ENCODE measurements around the gene DCBLD1.
"Not testable (repeated sequence)": the region's sequence is repeated elsewhere in the genome, so short reads cannot be mapped to it uniquely, and the experiment has no call there.

The DCBLD1 gene

GRCh38 chr6:117463762-117464665, 18.5 kb upstream of the DCBLD1 start:
- Mint-ChIP-seq H3K4me1 (no peaks in the 10 kb centered on the region), H3K36me3 (no peaks in the 10 kb centered on the region), H3K9me3 (no peaks in the 10 kb centered on the region), H3K4me3 (no peak overlapping the region), H3K27me3 (peaks cover 37% of the 10 kb centered on the region), H3K27ac (no peak overlapping the region)
- ATAC-seq: no peak

DNA sequence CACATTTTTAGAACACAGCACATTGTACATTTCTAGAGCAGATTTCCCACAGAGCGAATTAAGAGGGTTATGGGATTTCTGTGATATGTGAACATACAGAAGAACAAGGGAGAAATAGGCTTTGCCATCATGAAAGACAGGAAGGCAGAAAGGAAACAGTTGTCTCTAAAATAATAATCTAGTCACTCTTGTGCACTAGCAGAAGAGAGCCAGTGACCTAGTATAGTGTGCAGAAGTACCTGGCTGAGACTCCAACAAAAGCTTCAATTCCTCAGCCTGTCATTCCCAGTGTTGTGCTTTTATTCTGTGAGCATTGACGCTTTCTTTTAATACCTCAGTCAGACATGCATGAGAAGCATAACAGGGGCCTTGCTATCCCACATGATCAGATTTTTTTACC, 17.8 kb upstream of the DCBLD1 start:
- Mint-ChIP-seq H3K27ac (no peak overlapping the region), H3K9me3 (no peaks in the 10 kb centered on the region), H3K4me1 (no peaks in the 10 kb centered on the region), H3K27me3 (peaks cover 37% of the 10 kb centered on the region), H3K4me3 (no peak overlapping the region), H3K36me3 (no peaks in the 10 kb centered on the region)
- no peak for ATAC-seq

DNA sequence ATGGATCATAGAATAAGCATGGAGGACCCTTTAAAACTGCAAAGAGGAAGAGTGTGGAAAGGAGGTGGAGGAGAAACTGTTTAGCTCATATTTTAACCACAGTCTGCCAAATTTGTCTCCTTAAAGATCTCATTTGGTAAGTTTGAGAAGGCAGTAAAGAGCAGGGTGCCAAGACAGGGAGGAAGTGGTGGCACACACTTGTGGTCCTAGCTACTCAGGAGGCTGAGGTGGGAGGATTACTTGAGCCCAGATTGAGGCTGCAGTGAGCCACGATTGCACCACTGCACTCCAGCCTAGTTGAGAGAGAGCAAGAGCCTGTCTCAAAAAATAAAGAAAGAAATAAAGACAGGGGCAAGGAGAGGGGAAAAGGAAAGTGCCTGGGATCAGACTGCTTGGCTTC, 16.8 kb upstream of the DCBLD1 start:
- H3K27ac Mint-ChIP-seq: no peak overlapping the region
- peaks cover 33% of the 10 kb centered on the region for H3K27me3 Mint-ChIP-seq
- H3K4me1 Mint-ChIP-seq: no peaks in the 10 kb centered on the region
- no peak overlapping the region for H3K4me3 Mint-ChIP-seq
- H3K36me3 Mint-ChIP-seq: no peaks in the 10 kb centered on the region
- ATAC-seq: no peak
- H3K9me3 Mint-ChIP-seq: no peaks in the 10 kb centered on the region

GRCh38 chr6:117467876-117468275, 14.6 kb upstream of the DCBLD1 start:
- no peak for ATAC-seq
- no peak overlapping the region for H3K27ac Mint-ChIP-seq
- H3K4me1 Mint-ChIP-seq: no peaks in the 10 kb centered on the region
- no peaks in the 10 kb centered on the region for H3K9me3 Mint-ChIP-seq
- H3K4me3 Mint-ChIP-seq: no peak overlapping the region
- H3K27me3 Mint-ChIP-seq: peaks cover 40% of the 10 kb centered on the region
- H3K36me3 Mint-ChIP-seq: no peaks in the 10 kb centered on the region

- not testable (repeated sequence) for H3K4me3 Mint-ChIP-seq, H3K27ac Mint-ChIP-seq, ATAC-seq, H3K9me3 Mint-ChIP-seq, H3K36me3 Mint-ChIP-seq, H3K4me1 Mint-ChIP-seq
- peaks cover 37% of the 10 kb centered on the region for H3K27me3 Mint-ChIP-seq
Observed at GRCh38 chr6:117468527-117468926, 13.9 kb upstream of the DCBLD1 start.

- Mint-ChIP-seq H3K36me3 (no peaks in the 10 kb centered on the region), H3K27me3 (peaks cover 35% of the 10 kb centered on the region), H3K27ac (no peak overlapping the region), H3K9me3 (no peaks in the 10 kb centered on the region), H3K4me3 (no peak overlapping the region), H3K4me1 (no peaks in the 10 kb centered on the region)
- ATAC-seq: no peak
Observed at GRCh38 chr6:117469356-117469755, 13.1 kb upstream of the DCBLD1 start.

DNA sequence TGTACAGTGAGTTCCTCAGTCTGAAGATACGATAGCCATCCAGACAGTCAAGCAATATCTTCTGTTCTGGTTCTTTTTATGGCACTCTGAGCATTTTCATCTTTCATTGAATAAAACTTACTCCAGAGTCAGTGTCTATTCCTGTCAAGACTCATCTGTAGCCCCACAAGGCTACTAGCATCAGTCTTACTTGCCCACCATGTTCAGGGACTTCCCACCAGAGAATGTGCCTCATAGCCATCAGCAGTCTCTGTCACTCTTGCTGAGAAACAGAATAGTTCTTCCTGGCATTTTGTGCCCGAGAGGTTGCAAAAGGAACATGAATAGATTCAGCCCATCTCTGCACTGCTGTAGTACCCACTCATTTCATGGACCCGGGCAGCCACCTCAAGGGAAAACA, 12.7 kb upstream of the DCBLD1 start:
- Mint-ChIP-seq H3K36me3 (no peaks in the 10 kb centered on the region), H3K4me3 (no peak overlapping the region), H3K9me3 (no peaks in the 10 kb centered on the region), H3K27me3 (peaks cover 35% of the 10 kb centered on the region), H3K27ac (no peak overlapping the region), H3K4me1 (no peaks in the 10 kb centered on the region)
- ATAC-seq: no peak

- no peak overlapping the region for H3K4me3 Mint-ChIP-seq
- no peaks in the 10 kb centered on the region for H3K36me3 Mint-ChIP-seq
- no peaks in the 10 kb centered on the region for H3K4me1 Mint-ChIP-seq
- no peak overlapping the region for H3K27ac Mint-ChIP-seq
- H3K9me3 Mint-ChIP-seq: no peaks in the 10 kb centered on the region
- ATAC-seq: no peak
- H3K27me3 Mint-ChIP-seq: peaks cover 25% of the 10 kb centered on the region
Observed at GRCh38 chr6:117472667-117473066, 9.8 kb upstream of the DCBLD1 start.

GRCh38 chr6:117473401-117473800, 9.1 kb upstream of the DCBLD1 start:
- Mint-ChIP-seq H3K27ac (no peak overlapping the region), H3K4me3 (no peak overlapping the region), H3K9me3 (no peaks in the 10 kb centered on the region), H3K4me1 (no peaks in the 10 kb centered on the region), H3K36me3 (no peaks in the 10 kb centered on the region), H3K27me3 (peaks cover 20% of the 10 kb centered on the region)
- ATAC-seq: no peak

DNA sequence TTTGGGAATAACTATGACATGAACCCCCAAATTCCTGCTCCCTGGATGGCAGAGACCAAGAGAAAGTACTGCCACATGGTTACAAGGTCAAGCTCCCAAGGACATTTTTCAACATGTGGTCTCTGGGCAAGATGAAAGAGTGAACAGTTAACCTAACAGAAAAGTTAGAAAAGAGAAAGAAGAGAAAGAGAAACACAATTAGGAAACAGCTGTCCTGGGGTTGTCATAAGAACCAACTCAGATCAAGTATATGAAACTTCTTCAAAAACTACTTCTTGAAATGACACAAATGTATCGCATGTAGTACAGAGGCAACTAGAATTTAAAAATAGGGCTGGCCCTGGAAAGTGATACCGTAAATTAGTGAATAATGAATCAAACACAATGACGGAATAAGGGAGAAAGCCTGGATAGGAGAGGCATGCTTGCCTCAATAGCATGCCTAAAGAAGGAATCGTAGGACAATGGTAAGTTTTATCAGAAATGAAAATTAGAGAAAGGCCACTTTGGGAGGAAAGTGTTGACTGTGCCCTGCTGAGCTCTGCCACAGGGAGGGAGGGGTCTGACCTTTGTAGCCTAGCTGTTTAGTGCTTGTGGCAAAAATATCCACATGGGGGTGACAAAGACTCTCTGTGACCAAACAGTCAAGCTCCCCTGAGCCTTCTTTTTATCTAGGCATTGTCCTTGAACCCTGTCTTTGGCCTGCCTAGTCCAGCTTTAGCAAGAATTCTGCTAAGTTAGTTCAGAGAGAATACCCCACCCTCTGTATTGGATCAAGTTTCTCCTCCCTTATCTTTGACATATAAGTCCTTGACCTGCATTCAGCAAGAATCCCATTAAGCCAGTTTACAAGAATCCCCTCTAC, 4.3 kb upstream of the DCBLD1 start:
- Mint-ChIP-seq H3K4me1 (peaks cover 12% of the 10 kb centered on the region), H3K4me3 (no peak overlapping the region), H3K27ac (no peak overlapping the region), H3K9me3 (no peaks in the 10 kb centered on the region), H3K27me3 (peaks cover 30% of the 10 kb centered on the region), H3K36me3 (no peaks in the 10 kb centered on the region)
- no peak for ATAC-seq

- H3K27ac Mint-ChIP-seq: no peak overlapping the region
- H3K4me3 Mint-ChIP-seq: no peak overlapping the region
- peaks cover 30% of the 10 kb centered on the region for H3K27me3 Mint-ChIP-seq
- H3K9me3 Mint-ChIP-seq: no peaks in the 10 kb centered on the region
- peaks cover 19% of the 10 kb centered on the region for H3K4me1 Mint-ChIP-seq
- no peaks in the 10 kb centered on the region for H3K36me3 Mint-ChIP-seq
- ATAC-seq: no peak
Observed at GRCh38 chr6:117478853-117479231, 3.6 kb upstream of the DCBLD1 start.

DNA sequence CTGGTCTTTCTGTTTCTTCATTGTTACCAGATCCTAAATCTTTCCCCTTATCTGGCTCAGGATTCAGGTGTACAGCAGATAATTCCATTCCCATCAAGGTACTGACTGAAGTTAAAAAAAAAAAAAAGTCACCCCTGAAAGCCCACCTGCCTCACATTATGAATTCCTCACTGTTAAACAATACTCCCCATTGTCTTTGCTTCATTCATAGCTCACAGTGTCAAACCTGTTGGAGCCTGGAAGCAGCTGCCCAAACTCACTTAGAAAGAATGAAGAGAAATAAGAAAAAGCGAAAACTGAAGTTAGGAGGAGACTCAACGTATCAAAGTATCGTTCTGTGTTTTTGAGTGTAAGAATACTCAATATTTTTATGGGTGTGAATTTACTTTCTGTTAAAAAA, 1.8 kb upstream of the DCBLD1 start:
- no peaks in the 10 kb centered on the region for H3K36me3 Mint-ChIP-seq
- peaks cover 39% of the 10 kb centered on the region for H3K27me3 Mint-ChIP-seq
- no peak for ATAC-seq
- peaks cover 19% of the 10 kb centered on the region for H3K4me1 Mint-ChIP-seq
- H3K27ac Mint-ChIP-seq: no peak overlapping the region
- H3K4me3 Mint-ChIP-seq: no peak overlapping the region
- no peaks in the 10 kb centered on the region for H3K9me3 Mint-ChIP-seq

DNA sequence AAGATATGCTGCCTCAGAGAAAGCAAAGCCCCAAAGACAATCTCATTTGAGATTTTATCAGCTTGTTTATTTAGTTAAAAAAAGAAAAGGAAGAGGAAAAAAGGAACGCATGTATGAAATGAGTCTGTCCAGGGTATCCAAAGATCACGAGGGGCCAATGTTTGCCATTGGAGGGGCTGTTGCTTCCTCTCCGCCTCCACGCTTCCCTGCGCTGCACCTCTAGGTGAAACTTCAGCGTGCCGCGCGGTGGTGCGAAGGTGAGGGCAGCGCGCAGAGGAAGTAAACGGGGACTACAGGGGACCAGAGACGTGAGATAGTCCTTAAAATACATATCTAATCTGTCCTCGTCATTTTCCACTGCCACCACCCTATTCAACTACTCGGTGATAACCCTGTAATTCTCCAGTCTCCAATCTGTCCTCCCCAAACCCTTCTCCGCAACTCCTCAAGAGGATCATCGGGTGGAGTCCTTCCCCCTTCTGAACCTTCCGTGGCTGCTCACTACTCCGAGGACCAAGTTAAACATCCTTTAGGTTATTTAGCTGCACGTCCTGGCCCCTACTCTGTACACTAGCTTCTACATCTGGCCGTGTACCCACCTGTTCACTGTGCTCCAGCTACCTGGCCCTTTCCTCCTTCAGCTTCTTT, 1.1 kb upstream of the DCBLD1 start:
- ATAC-seq: no peak
- H3K36me3 Mint-ChIP-seq: no peaks in the 10 kb centered on the region
- H3K4me1 Mint-ChIP-seq: peaks cover 19% of the 10 kb centered on the region
- H3K27ac Mint-ChIP-seq: no peak overlapping the region
- H3K9me3 Mint-ChIP-seq: no peaks in the 10 kb centered on the region
- H3K4me3 Mint-ChIP-seq: peak overlapping the region; percentile 82
- peaks cover 47% of the 10 kb centered on the region for H3K27me3 Mint-ChIP-seq

DNA sequence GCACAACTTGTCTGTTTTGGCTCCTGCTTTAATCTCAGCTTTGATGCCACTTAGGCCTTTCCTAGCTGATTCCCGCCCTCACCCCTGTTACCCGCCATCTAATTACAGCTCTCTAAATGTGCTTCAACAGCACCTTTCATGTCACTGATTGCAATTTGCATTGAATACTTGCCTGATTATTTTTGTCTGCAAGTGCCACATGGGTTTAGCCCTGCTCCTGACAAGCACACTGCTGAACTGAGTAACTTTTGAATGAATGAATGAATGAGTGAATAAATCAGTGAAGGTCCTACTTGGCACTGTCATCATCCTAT, 591 bp upstream of the DCBLD1 start:
- Mint-ChIP-seq H3K27ac (no peak overlapping the region), H3K9me3 (no peaks in the 10 kb centered on the region), H3K36me3 (no peaks in the 10 kb centered on the region), H3K27me3 (peaks cover 52% of the 10 kb centered on the region), H3K4me3 (peak overlapping the region; percentile 82), H3K4me1 (peaks cover 19% of the 10 kb centered on the region)
- no peak for ATAC-seq

- peak overlapping the region; percentile 70 for H3K27ac Mint-ChIP-seq
- no peaks in the 10 kb centered on the region for H3K36me3 Mint-ChIP-seq
- H3K4me1 Mint-ChIP-seq: peaks cover 19% of the 10 kb centered on the region
- peak overlapping the region; percentile 84 for H3K4me3 Mint-ChIP-seq
- ATAC-seq: no peak
- peaks cover 64% of the 10 kb centered on the region for H3K27me3 Mint-ChIP-seq
- no peaks in the 10 kb centered on the region for H3K9me3 Mint-ChIP-seq
Observed at GRCh38 chr6:117483004-117483644, 650 bp downstream of the DCBLD1 start.

All from stimulated activated memory B cell treated with anti-CD40 and anti-IgM and Interleukin-4, amounts not matched to agents 10 μg/mL and 1 μg/mL and 100 μg/mL, for 72 hours (primary cell).